BE2C (cell line): ENCODE measurements around the gene THBS2.

ENCODE experiments used
- DNase-seq: peaks from one replicate; pipeline ENCODE4 v3.0.0-alpha.2; 2020
- H3K27me3 ChIP-seq: fragments of 250-450 bp; sonication (Bioruptor Pico); 2 replicates; pipeline ENCODE4 v1.5.1; 2020; ENCODE audit warnings: mild to moderate bottlenecking
- H3K36me3 ChIP-seq: fragments of 250-450 bp; sonication (Bioruptor Pico); 2 replicates; pipeline ENCODE4 v1.5.1; 2020; ENCODE audit warnings: mild to moderate bottlenecking
- H3K4me1 ChIP-seq: fragments of 250-450 bp; sonication (Bioruptor Pico); 2 replicates; pipeline ENCODE4 v1.5.1; 2020
- H3K4me3 ChIP-seq: 2 replicates; pipeline ENCODE4 v1.5.1; 2011; ENCODE audit warnings: low read depth, low read length
- H3K9me3 ChIP-seq: fragments of 250-450 bp; sonication (Bioruptor Pico); 2 replicates; pipeline ENCODE4 v1.5.1; 2020
- CTCF ChIP-seq: IDR thresholded peaks from 2 replicates; pipeline ENCODE4 v1.5.1; 2012; ENCODE audit warnings: mild to moderate bottlenecking, low read depth, low read length

The THBS2 gene

GRCh38 chr6:169289619-169290339 lies 36.1 kb upstream of the THBS2 start:
- Histone ChIP-seq H3K9me3 (no peaks in the 10 kb centered on the region), H3K36me3 (no peaks in the 10 kb centered on the region), H3K27me3 (no peaks in the 10 kb centered on the region), H3K4me3 (no peak overlapping the region), H3K4me1 (no peaks in the 10 kb centered on the region)
- no peak for TF ChIP-seq CTCF
- no peak for DNase-seq

- DNase-seq: no peak
- TF ChIP-seq CTCF: no peak
- Histone ChIP-seq H3K36me3 (no peaks in the 10 kb centered on the region), H3K4me3 (no peak overlapping the region), H3K27me3 (no peaks in the 10 kb centered on the region), H3K4me1 (no peaks in the 10 kb centered on the region), H3K9me3 (no peaks in the 10 kb centered on the region)
Measured at GRCh38 chr6:169289257-169289618, 35.6 kb upstream of the THBS2 start.

DNA sequence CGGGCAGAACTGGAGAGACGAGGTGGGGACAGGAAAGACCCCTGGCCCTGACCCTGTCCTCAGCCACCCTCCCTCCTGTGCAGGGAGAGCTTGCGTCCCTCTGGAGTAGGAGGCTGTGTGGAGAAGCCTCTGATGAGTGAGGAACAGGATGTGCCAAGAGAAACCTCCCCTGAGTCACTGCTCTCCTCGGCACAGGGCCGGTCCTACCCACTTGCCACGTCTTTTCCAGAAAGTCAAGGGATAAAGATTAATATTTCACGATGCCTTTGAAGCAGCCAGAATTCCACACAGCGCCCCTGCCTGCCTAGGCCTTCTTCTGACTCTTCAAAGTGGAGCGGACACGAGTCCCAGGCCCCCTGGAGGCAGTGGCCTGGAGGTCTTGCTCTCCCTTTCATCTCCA lies 34.9 kb upstream of the THBS2 start:
- Histone ChIP-seq H3K27me3 (no peaks in the 10 kb centered on the region), H3K4me3 (no peak overlapping the region), H3K9me3 (no peaks in the 10 kb centered on the region), H3K36me3 (no peaks in the 10 kb centered on the region), H3K4me1 (no peaks in the 10 kb centered on the region)
- no peak for TF ChIP-seq CTCF
- no peak for DNase-seq

GRCh38 chr6:169287675-169288074 lies 34.0 kb upstream of the THBS2 start:
- H3K4me1 ChIP-seq: no peaks in the 10 kb centered on the region

GRCh38 chr6:169286961-169287360 lies 33.3 kb upstream of the THBS2 start:
- Histone ChIP-seq H3K4me3 (no peak overlapping the region), H3K27me3 (no peaks in the 10 kb centered on the region), H3K9me3 (no peaks in the 10 kb centered on the region), H3K4me1 (no peaks in the 10 kb centered on the region), H3K36me3 (no peaks in the 10 kb centered on the region)
- DNase-seq: no peak
- TF ChIP-seq CTCF: no peak

More at GRCh38 chr6:169287675-169288074, 34.0 kb upstream of the THBS2 start:
- DNase-seq: no peak
- Histone ChIP-seq H3K27me3 (no peaks in the 10 kb centered on the region), H3K36me3 (no peaks in the 10 kb centered on the region), H3K9me3 (no peaks in the 10 kb centered on the region), H3K4me3 (no peak overlapping the region)
- TF ChIP-seq CTCF: no peak

DNA sequence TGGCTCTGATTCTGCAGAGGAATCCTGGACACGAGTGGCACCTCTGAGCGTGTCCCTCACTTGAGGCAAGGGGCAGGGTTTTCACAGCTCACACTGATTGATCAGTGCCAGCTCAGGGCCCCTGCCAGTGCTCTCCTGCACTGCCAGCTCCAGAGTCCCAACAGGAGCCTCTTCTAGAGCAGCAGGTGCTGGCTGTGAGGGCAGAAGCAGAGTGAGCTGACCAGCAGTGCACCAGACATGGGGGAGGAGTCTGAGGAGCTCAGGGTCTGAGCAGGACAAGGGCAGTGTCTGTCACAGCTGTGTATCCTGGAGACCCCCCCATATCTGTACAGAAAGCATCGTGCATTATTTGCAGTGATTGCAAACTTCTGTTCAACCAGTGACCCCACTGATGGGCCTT lies 31.5 kb upstream of the THBS2 start:
- Histone ChIP-seq H3K27me3 (no peaks in the 10 kb centered on the region), H3K9me3 (no peaks in the 10 kb centered on the region), H3K36me3 (no peaks in the 10 kb centered on the region), H3K4me3 (no peak overlapping the region), H3K4me1 (no peaks in the 10 kb centered on the region)
- no peak for TF ChIP-seq CTCF
- DNase-seq: no peak
